NCI-H2081 (cell line): ENCODE measurements around the gene POFUT2.
"Not testable (repeated sequence)": the region's sequence is repeated elsewhere in the genome, so short reads cannot be mapped to it uniquely, and the experiment has no call there.

Source experiments
- DNase-seq, 2 experiments: peaks; one replicate each; lab custom pipeline; 2025; lab: John Stamatoyannopoulos, UW

The POFUT2 gene

GRCh38 chr21:45310459-45310858 is 22.8 kb upstream of the POFUT2 start:
- DNase-seq = no peak

- DNase-seq = no peak
These were observed 22.3 kb upstream of the POFUT2 start for GRCh38 chr21:45309987-45310381.

- DNase-seq = no peak
These were observed 21.6 kb upstream of the POFUT2 start for GRCh38 chr21:45309069-45309986.

- DNase-seq = no peak
These were observed 20.7 kb upstream of the POFUT2 start for GRCh38 chr21:45308194-45309068.

GRCh38 chr21:45307597-45308158 is 20.0 kb upstream of the POFUT2 start:
- DNase-seq = not testable (repeated sequence)

- DNase-seq = no peak
These were observed 19.3 kb upstream of the POFUT2 start for GRCh38 chr21:45306832-45307571.

GRCh38 chr21:45306453-45306831 is 18.7 kb upstream of the POFUT2 start:
- DNase-seq = no peak

GRCh38 chr21:45305836-45306235 is 18.1 kb upstream of the POFUT2 start:
- no peak for DNase-seq

GRCh38 chr21:45304945-45305344 is 17.2 kb upstream of the POFUT2 start:
- no peak for DNase-seq

- DNase-seq = no peak
These were observed 16.8 kb upstream of the POFUT2 start for GRCh38 chr21:45304476-45304830.

- DNase-seq = no peak
These were observed 16.2 kb upstream of the POFUT2 start for GRCh38 chr21:45303751-45304475.

- no peak for DNase-seq
These were observed 15.5 kb upstream of the POFUT2 start for GRCh38 chr21:45303091-45303615.

- no peak for DNase-seq
These were observed 14.7 kb upstream of the POFUT2 start for GRCh38 chr21:45302082-45303061.

- no peak for DNase-seq
These were observed 13.9 kb upstream of the POFUT2 start for GRCh38 chr21:45301521-45302081.

- DNase-seq = no peak
These were observed 13.3 kb upstream of the POFUT2 start for GRCh38 chr21:45300786-45301520.

- DNase-seq = no peak
These were observed 12.4 kb upstream of the POFUT2 start for GRCh38 chr21:45299864-45300785.

GRCh38 chr21:45299026-45299863 is 11.6 kb upstream of the POFUT2 start:
- no peak for DNase-seq
